ENCODE results near the gene STAC2.

DNA sequence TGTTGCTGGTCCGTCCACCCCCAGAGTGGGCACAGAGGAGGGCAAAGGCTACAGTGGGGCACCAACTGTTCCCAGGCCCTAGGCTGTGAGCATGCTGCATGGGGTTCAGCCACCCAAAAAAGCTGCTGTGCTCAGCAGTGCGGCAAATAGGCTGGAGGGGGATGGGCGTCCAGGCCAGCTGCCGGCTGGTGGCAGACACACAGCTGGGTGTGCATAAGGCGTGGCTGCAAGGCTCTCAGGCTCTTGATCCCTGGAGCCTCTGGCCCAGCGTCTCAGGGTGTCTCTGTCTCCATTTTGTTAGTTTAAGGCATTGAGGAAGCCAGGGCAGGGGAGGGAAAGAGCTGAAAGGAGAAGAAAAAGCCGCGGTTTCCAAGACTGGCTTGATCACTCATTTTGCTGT, 16.9 kb downstream of the STAC2 start:
- TF ChIP-seq HNRNPUL1 (IDR thresholded peaks at IDR 0.05; ENCODE audit: low read length) (no peak), PHF21A (IDR thresholded peaks at IDR 0.05; ENCODE audit: borderline replicate concordance, low read depth) (no peak), ZNF584 (CRISPR knock-in tag; IDR thresholded peaks at IDR 0.05; ENCODE audit: low read depth) (no peak)
- TF ChIP-seq, protein P1, sequence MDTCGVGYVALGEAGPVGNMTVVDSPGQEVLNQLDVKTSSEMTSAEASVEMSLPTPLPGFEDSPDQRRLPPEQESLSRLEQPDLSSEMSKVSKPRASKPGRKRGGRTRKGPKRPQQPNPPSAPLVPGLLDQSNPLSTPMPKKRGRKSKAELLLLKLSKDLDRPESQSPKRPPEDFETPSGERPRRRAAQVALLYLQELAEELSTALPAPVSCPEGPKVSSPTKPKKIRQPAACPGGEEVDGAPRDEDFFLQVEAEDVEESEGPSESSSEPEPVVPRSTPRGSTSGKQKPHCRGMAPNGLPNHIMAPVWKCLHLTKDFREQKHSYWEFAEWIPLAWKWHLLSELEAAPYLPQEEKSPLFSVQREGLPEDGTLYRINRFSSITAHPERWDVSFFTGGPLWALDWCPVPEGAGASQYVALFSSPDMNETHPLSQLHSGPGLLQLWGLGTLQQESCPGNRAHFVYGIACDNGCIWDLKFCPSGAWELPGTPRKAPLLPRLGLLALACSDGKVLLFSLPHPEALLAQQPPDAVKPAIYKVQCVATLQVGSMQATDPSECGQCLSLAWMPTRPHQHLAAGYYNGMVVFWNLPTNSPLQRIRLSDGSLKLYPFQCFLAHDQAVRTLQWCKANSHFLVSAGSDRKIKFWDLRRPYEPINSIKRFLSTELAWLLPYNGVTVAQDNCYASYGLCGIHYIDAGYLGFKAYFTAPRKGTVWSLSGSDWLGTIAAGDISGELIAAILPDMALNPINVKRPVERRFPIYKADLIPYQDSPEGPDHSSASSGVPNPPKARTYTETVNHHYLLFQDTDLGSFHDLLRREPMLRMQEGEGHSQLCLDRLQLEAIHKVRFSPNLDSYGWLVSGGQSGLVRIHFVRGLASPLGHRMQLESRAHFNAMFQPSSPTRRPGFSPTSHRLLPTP (IDR thresholded peaks at IDR 0.05; ENCODE audit: borderline replicate concordance, extremely low read depth, insufficient read length), result no peak

All from K562 (cell line).